ENCODE results near the gene KLHL28. TPM values are rescaled to one million over a fixed set of nuclear protein-coding genes. Genes with fewer than 3 reads are reported as not detected.

Gene KLHL28
- total RNA-seq, 4 donors from 2014 or later, result 7.6 to 10.8 (median 8.9) TPM

DNA sequence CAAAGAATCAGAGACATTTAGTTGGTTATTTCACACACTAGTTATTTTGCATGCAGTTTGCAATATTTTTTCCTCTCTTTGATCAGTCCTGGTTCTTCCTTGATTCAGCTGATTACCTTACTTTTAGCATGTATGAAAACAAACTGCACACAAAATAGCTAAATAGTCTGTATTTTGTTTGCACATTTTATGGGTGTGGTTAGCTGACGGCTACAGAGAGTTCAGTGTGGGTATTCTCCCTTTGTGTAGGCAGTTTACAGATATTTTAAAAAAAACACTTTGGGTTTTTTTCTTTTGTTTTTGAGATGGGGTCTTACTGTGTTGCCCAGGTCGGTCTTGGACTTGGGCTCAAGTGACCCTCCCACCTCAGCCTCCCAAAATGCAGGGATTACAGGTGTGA lies 28.8 kb upstream of the KLHL28 start:
- H3K36me3 ChIP-seq, result no peaks in the 10 kb centered on the region
- TF ChIP-seq EP300 (IDR thresholded peaks at IDR 0.05) (no peak), POLR2A (IDR thresholded peaks at IDR 0.05; ENCODE audit: low read depth) (no peak)
- intact Hi-C loops (cut with DNase I), result no loop called here
- H3K27me3 ChIP-seq, result no peaks in the 10 kb centered on the region
- H3K27ac ChIP-seq (replicated peaks in 1 of 4), result no peak overlapping the region
- H3K4me1 ChIP-seq, result peaks cover 0 to 12% (median 9%) of the 10 kb centered on the region in 4 donors
- H3K4me3 ChIP-seq, result no peak overlapping the region
- 83% methylated on average over 2 of the region's 2 CpGs for WGBS
- H3K9me3 ChIP-seq, result no peaks in the 10 kb centered on the region
- DNase-seq (ENCODE audit: extremely low spot score), result no peak

GRCh38 chr14:44989497-44990440 lies 28.0 kb upstream of the KLHL28 start:
- WGBS, result 80% methylated on average over 3 of the region's 3 CpGs
- TF ChIP-seq POLR2A (IDR thresholded peaks at IDR 0.05; ENCODE audit: low read depth) (no peak), EP300 (IDR thresholded peaks at IDR 0.05) (no peak), POLR2AphosphoS5 (IDR thresholded peaks at IDR 0.05) (no peak)
- TF ChIP-seq, protein P1, sequence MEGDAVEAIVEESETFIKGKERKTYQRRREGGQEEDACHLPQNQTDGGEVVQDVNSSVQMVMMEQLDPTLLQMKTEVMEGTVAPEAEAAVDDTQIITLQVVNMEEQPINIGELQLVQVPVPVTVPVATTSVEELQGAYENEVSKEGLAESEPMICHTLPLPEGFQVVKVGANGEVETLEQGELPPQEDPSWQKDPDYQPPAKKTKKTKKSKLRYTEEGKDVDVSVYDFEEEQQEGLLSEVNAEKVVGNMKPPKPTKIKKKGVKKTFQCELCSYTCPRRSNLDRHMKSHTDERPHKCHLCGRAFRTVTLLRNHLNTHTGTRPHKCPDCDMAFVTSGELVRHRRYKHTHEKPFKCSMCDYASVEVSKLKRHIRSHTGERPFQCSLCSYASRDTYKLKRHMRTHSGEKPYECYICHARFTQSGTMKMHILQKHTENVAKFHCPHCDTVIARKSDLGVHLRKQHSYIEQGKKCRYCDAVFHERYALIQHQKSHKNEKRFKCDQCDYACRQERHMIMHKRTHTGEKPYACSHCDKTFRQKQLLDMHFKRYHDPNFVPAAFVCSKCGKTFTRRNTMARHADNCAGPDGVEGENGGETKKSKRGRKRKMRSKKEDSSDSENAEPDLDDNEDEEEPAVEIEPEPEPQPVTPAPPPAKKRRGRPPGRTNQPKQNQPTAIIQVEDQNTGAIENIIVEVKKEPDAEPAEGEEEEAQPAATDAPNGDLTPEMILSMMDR (IDR thresholded peaks at IDR 0.05), result no peak
- Histone ChIP-seq H3K27me3 (no peaks in the 10 kb centered on the region), H3K36me3 (no peaks in the 10 kb centered on the region), H3K4me3 (no peak overlapping the region), H3K27ac (replicated peaks in 1 of 4) (no peak overlapping the region), H3K9me3 (no peaks in the 10 kb centered on the region), H3K4me1 (peaks cover 0 to 12% (median 9%) of the 10 kb centered on the region in 4 donors)
- intact Hi-C loops (cut with DNase I), result no loop called here
- DNase-seq (ENCODE audit: extremely low spot score), result no peak

DNA sequence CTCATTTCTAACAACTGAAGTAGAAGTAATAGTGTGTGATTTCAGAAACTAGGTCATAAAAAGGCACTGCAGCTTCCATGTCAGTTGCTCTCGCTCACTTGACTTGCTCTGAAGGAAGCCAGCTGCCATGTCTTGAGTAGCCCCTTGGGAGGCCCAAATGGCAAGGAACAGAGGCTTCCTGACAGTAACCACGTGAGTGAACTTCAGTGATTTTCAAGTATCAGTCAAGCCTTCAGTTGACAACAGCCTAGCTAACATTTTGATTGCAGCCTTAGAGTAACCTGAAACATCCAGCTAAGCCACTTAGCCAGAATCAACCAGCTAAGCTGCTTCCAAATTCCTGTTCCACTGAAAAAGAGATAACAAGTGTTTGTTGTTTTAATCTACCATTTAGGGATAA lies 26.9 kb upstream of the KLHL28 start:
- peaks cover 0 to 12% (median 9%) of the 10 kb centered on the region in 4 donors for H3K4me1 ChIP-seq
- peak in 1 of 2 donors; percentile 14 for TF ChIP-seq POLR2AphosphoS5 (IDR thresholded peaks at IDR 0.05)
- TF ChIP-seq, protein P1 (IDR thresholded peaks at IDR 0.05), result no peak
- WGBS, result 95% methylated on average over 2 of the region's 2 CpGs
- H3K36me3 ChIP-seq, result no peaks in the 10 kb centered on the region
- no peak for DNase-seq (ENCODE audit: extremely low spot score)
- intact Hi-C loops (cut with DNase I), result no loop called here
- no peak overlapping the region for H3K4me3 ChIP-seq
- H3K9me3 ChIP-seq, result no peaks in the 10 kb centered on the region
- H3K27ac ChIP-seq (replicated peaks in 1 of 4), result no peak overlapping the region
- H3K27me3 ChIP-seq, result no peaks in the 10 kb centered on the region

- H3K4me3 ChIP-seq, result no peak overlapping the region
- WGBS, result 75% methylated on average over 2 of the region's 2 CpGs
- no peak for DNase-seq (ENCODE audit: extremely low spot score)
- H3K9me3 ChIP-seq, result no peaks in the 10 kb centered on the region
- intact Hi-C loops (cut with DNase I), result no loop called here
- no peak overlapping the region for H3K27ac ChIP-seq (replicated peaks in 1 of 4)
- no peak for TF ChIP-seq POLR2A (IDR thresholded peaks at IDR 0.05; ENCODE audit: low read depth)
- TF ChIP-seq, protein P1 (IDR thresholded peaks at IDR 0.05), result no peak
- TF ChIP-seq EP300 (IDR thresholded peaks at IDR 0.05), result no peak
- no peak for TF ChIP-seq POLR2AphosphoS5 (IDR thresholded peaks at IDR 0.05)
- peaks cover 10 to 30% (median 18%) of the 10 kb centered on the region in 4 donors for H3K4me1 ChIP-seq
- no peaks in the 10 kb centered on the region for H3K36me3 ChIP-seq
- no peaks in the 10 kb centered on the region for H3K27me3 ChIP-seq
Observed at GRCh38 chr14:44982594-44982993, 20.8 kb upstream of the KLHL28 start.

DNA sequence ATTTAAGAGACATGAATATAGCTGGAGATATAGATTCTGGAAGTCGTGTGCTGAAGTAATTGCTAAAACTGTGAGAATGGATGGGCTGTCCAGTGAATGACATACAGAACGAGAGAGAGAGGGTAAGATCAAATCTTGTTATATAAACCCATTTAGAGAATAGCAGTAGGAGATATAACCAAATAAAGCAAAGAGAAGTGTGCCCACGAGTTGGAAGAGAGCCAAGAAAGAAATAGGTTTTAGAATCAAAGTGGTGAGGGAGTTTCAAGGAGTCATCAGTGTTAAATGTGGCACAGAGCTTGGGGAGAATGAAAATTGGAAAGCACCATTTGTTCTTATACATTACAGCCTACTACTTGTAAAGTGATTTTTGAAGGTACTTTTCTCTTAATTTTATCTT lies 19.5 kb upstream of the KLHL28 start:
- WGBS, result 53% methylated on average over 3 of the region's 3 CpGs
- TF ChIP-seq, protein P1 (IDR thresholded peaks at IDR 0.05), result no peak
- no peak for TF ChIP-seq EP300 (IDR thresholded peaks at IDR 0.05)
- no peak for TF ChIP-seq POLR2A (IDR thresholded peaks at IDR 0.05; ENCODE audit: low read depth)
- no peak for TF ChIP-seq POLR2AphosphoS5 (IDR thresholded peaks at IDR 0.05)
- H3K27ac ChIP-seq (replicated peaks in 1 of 4), result no peak overlapping the region
- H3K4me3 ChIP-seq, result no peak overlapping the region
- intact Hi-C loops (cut with DNase I), result no loop called here
- H3K36me3 ChIP-seq, result no peaks in the 10 kb centered on the region
- DNase-seq (ENCODE audit: extremely low spot score), result no peak
- H3K4me1 ChIP-seq, result peaks cover 10 to 30% (median 18%) of the 10 kb centered on the region in 4 donors
- H3K9me3 ChIP-seq, result no peaks in the 10 kb centered on the region
- H3K27me3 ChIP-seq, result no peaks in the 10 kb centered on the region

All from esophagus muscularis mucosa (tissue), 4 donors.